HepG2 (cell line): ENCODE measurements around the gene HDAC4. TPM values are rescaled to one million over a fixed set of nuclear protein-coding genes. Genes with fewer than 3 reads are reported as not detected.

Experiments used
- FOSL2 ChIP-seq: sonication (generic); formaldehyde crosslinking; IDR thresholded peaks from 2 replicates; pipeline ENCODE4 v1.4.0; 2020; ENCODE audit warnings: missing genetic modification reagents
- PAWR ChIP-seq: sonication (generic); formaldehyde crosslinking; IDR thresholded peaks from 2 replicates; pipeline ENCODE4 v1.4.0; 2020; ENCODE audit warnings: missing genetic modification reagents, mild to moderate bottlenecking, borderline replicate concordance
- TAF1 ChIP-seq: sonication (generic); formaldehyde crosslinking; IDR thresholded peaks from 2 replicates; pipeline ENCODE4 v1.4.0; 2020; ENCODE audit warnings: missing genetic modification reagents
- ZNF761 ChIP-seq: sonication (generic); formaldehyde crosslinking; conservative IDR thresholded peaks from 2 replicates; pipeline ENCODE4 v1.4.0; 2020; ENCODE audit warnings: mild to moderate bottlenecking, missing genetic modification reagents
- polyA plus RNA-seq, 8 experiments: library from polyadenylated mRNA; depleted of rRNA in 3 of 8; stranded (reverse) in 7 of 8; unstranded in 1 of 8; fragments of >200 nt; fragmentation: Illumina TruSeq in 4 of 8; extraction: Trizol in 4 of 8; gene quantifications; 2 replicates each; pipeline versions ENCODE4 v1.2.1 to v1.2.3, GENCODE V29; 2011 to 2016; ENCODE audit warnings: low read depth in 4 of 8, missing spikeins in 1 of 8, mixed read lengths in 1 of 8; ENCODE audit not compliant: insufficient read depth in 1 of 8
- total RNA-seq, 5 experiments: library from RNA; depleted of rRNA; stranded (reverse); fragments of >200 nt; fragmentation: Illumina TruSeq; extraction: Trizol; gene quantifications; 2 replicates each; pipeline ENCODE4 v1.2.3, GENCODE V29; 2016; ENCODE audit warnings: low read depth in 1 of 5
- TF ChIP-seq, protein P1 (sequence below): IDR thresholded peaks from 2 replicates; pipeline ENCODE4 v1.6.1; 2012; ENCODE audit warnings: inconsistent platforms
- TF ChIP-seq, protein P2 (sequence below): sonication (generic); formaldehyde crosslinking; IDR thresholded peaks from 2 replicates; pipeline ENCODE4; 2020; ENCODE audit warnings: missing genetic modification reagents, mild to moderate bottlenecking, borderline replicate concordance
- TF ChIP-seq, protein P3 (sequence below): sonication (generic); formaldehyde crosslinking; conservative IDR thresholded peaks from 2 replicates; pipeline ENCODE4 v1.4.0; 2020; ENCODE audit warnings: missing genetic modification reagents
- TF ChIP-seq, protein P4 (sequence below): fragments of 450-650 bp; IDR thresholded peaks from 2 replicates; pipeline ENCODE4 v1.6.1; 2016

The HDAC4 gene
- total and polyA plus RNA-seq, 2 of the 13 experiments (the other 11 are each of a cell fraction or from before 2014, with no cell fraction given), result 10.1 to 11.5 TPM

DNA sequence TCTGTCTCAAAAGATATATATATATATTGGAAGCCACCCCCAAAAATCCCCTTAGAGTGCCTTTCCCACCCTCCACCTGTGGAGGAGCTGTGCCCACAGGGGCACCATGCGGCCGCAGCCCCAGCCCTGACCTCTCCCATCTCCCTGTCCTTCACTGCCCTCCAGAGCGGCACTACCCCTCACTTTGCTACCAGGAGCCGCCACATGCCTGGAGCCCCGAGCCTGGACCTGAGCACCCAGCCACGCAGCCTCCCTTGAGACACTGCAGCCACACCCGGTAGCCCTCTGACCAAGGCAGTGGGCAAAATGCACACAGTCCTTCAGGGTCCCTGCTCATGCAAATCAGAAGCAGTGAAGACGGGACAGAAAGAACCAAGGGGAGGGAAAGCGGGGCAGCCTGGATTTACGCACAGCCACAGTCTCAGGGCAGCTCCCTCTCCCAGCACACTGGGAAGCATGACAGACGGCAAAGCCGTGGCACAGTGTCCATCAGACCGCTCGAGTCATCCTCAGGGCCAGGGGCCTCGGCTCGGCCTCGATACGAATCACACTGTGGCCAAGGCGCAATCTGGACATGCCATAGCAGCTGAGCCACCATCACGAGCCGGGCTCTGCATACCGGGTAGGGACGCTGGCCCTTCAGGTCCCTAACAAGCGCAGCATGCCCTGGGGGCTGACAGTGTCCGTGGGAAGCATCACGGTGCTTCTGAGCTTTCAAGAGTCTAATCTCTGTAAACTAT is 10.1 kb downstream of the HDAC4 start (continued):
- TF ChIP-seq FOSL2 (CRISPR knock-in tag), result no peak
- TF ChIP-seq PAWR (CRISPR knock-in tag), result no peak
- TF ChIP-seq, protein P1, sequence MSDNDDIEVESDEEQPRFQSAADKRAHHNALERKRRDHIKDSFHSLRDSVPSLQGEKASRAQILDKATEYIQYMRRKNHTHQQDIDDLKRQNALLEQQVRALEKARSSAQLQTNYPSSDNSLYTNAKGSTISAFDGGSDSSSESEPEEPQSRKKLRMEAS, result no peak
- TF ChIP-seq, protein P2, sequence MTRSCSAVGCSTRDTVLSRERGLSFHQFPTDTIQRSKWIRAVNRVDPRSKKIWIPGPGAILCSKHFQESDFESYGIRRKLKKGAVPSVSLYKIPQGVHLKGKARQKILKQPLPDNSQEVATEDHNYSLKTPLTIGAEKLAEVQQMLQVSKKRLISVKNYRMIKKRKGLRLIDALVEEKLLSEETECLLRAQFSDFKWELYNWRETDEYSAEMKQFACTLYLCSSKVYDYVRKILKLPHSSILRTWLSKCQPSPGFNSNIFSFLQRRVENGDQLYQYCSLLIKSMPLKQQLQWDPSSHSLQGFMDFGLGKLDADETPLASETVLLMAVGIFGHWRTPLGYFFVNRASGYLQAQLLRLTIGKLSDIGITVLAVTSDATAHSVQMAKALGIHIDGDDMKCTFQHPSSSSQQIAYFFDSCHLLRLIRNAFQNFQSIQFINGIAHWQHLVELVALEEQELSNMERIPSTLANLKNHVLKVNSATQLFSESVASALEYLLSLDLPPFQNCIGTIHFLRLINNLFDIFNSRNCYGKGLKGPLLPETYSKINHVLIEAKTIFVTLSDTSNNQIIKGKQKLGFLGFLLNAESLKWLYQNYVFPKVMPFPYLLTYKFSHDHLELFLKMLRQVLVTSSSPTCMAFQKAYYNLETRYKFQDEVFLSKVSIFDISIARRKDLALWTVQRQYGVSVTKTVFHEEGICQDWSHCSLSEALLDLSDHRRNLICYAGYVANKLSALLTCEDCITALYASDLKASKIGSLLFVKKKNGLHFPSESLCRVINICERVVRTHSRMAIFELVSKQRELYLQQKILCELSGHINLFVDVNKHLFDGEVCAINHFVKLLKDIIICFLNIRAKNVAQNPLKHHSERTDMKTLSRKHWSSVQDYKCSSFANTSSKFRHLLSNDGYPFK (CRISPR knock-in tag), result no peak
- TF ChIP-seq, protein P3, sequence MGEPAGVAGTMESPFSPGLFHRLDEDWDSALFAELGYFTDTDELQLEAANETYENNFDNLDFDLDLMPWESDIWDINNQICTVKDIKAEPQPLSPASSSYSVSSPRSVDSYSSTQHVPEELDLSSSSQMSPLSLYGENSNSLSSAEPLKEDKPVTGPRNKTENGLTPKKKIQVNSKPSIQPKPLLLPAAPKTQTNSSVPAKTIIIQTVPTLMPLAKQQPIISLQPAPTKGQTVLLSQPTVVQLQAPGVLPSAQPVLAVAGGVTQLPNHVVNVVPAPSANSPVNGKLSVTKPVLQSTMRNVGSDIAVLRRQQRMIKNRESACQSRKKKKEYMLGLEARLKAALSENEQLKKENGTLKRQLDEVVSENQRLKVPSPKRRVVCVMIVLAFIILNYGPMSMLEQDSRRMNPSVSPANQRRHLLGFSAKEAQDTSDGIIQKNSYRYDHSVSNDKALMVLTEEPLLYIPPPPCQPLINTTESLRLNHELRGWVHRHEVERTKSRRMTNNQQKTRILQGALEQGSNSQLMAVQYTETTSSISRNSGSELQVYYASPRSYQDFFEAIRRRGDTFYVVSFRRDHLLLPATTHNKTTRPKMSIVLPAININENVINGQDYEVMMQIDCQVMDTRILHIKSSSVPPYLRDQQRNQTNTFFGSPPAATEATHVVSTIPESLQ (CRISPR knock-in tag), result no peak
- TF ChIP-seq TAF1 (CRISPR knock-in tag), result no peak
- TF ChIP-seq, protein P4, sequence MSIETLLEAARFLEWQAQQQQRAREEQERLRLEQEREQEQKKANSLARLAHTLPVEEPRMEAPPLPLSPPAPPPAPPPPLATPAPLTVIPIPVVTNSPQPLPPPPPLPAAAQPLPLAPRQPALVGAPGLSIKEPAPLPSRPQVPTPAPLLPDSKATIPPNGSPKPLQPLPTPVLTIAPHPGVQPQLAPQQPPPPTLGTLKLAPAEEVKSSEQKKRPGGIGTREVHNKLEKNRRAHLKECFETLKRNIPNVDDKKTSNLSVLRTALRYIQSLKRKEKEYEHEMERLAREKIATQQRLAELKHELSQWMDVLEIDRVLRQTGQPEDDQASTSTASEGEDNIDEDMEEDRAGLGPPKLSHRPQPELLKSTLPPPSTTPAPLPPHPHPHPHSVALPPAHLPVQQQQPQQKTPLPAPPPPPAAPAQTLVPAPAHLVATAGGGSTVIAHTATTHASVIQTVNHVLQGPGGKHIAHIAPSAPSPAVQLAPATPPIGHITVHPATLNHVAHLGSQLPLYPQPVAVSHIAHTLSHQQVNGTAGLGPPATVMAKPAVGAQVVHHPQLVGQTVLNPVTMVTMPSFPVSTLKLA, result no peak
- TF ChIP-seq ZNF761 (CRISPR knock-in tag), result no peak
